HTERT RPE-1 (cell line): ENCODE data around the gene LCTL.

ENCODE experiments used
- in situ Hi-C: fragments of 300-500 bp; cut with MboI; formaldehyde crosslinking; loops from 4 replicates; pipeline ENCODE4 v1.14.3; 2020; ENCODE audit warnings: low sequenced_read_pairs

The LCTL gene

DNA sequence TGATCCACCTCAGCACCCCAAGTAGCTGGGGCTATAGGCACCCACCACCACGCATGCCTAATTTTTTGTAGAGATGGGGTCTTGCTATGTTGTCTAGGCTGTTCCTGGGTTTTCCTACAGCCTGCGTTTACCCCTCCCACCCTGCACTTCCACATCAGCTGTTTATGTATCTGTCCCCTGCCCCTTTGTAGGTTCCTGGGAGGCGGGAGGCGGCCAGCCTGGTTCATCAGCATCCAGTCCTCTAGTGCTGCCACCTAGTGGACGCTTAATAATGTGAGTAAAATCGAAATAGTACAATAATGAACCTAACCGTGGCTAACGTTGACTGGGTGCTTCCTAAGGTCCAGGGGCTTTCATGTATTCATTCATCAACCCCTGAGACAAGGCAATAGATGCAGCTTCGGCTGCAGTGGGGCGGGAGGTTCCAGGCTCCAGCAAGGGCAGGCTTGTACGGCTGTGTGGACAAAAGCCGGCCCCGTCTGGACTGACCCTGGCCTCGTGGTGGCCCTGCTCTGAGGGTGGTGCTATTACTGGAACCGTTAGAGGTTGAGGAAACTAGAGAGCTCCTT, 1.2 kb upstream of the LCTL start:
- in situ Hi-C loops: no loop called here

DNA sequence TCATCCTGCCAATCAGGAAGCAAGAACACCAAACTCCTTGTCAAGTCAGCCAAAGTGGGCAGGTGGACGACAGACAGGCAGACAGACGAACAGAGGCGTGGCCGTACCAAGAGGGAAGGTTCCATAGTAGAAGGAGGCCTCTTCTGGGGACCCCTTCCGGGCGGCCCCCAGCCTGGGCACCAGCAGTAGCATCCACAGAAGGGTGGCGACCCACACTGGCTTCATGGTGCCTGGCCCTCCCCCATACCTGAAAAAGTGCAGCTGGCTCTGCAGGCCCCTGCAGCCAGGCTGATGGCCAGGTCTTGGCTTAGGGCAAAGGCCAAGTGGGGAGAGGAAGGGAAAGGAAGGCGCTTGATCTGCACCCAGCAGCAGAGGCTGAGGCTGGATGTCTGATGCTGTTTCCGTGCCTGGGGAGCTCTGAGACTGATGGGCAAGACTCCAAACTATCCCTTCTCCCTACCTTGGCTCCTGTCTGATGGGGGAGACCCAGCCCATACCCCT, 607 bp downstream of the LCTL start:
- in situ Hi-C loops: no loop called here

DNA sequence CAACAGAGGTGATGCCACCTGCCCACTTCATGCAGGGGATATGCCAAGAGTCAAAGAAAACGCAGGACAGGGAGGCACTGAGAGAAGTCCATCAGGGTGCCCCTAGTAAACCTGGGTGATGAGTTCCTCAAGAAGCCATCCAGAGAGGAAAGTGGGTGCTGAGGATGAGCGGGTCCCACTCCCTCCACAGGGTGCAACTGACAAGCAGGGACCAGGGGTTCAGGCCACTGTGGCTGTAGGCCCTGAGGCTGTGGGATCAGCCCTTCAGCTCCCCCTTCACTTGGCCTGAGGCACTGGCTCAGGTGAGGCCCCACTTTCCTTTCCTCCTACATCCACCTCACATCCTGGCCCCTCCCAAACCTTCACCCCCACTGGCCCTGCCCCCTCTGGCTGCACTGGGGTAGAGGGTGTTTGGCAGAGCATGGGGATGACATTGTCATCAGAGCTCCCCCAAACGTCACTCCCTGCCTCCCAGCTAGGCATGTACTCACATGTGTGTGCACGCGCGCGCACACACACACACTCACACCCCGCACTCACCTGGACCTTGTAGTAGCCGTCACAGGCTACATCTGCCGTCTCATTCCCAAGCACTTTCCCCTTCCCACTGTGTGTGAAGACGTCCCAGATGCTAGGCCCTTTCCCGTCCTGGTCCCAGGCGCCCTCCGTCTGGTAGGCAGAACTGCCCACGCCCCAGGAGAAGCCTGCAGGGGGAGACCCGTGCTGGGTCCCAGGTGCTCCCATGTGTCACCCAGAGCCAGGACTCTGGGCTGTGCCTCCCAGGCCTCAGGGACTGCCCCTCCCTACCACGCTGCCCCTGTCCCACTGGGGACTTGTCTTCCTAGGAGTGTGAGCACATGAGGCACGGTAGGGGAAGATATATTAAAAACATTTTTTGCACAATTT, 1.4 kb downstream of the LCTL start:
- in situ Hi-C loops: no loop called here

DNA sequence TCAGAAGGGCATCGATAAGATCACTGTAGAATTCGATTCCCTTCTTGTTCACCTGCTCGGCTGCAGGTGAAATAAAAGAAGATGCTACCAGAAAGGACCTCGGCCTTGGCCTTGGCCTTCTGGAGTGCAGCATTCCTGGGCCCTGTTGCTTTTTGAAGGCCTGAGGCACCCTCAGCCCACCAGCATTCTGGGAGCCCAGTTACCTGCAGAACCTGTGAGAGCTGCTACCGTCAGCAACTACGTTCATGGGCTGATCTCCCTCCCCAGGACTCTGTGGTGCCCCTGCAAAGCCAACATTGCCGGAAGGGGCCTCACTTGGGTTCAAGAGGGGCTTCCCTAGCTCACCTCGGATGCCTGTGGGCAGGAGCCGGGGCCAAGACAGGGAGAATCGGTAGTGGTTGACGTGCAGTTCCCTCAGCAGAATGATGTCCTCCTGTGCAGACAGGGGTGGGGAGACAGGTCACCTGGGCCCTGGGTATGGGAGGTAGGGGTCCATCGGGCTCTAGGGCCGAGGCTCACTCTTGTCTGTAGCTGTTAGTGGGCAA, 2.2 kb downstream of the LCTL start:
- in situ Hi-C loops: no loop called here

DNA sequence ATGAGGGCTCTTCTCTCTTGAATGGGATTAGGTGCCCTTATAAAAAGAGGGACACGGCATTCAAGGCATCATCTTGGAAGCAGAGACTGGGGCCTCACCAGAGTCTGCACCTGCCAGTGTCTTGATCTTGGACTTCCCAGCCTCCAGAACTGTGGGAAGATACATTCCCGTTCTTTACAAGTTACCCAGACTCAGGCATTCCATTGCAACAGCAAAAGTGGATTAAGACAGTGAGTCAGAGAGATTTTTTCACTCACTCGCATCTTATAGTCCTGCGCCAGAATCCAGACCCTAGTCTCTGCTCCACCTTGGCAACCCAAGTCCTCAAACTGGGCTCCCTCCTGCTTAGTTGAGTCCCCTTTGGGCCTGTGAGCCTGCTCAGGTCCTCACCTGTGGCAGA, 2.7 kb downstream of the LCTL start:
- in situ Hi-C loops: no loop called here

DNA sequence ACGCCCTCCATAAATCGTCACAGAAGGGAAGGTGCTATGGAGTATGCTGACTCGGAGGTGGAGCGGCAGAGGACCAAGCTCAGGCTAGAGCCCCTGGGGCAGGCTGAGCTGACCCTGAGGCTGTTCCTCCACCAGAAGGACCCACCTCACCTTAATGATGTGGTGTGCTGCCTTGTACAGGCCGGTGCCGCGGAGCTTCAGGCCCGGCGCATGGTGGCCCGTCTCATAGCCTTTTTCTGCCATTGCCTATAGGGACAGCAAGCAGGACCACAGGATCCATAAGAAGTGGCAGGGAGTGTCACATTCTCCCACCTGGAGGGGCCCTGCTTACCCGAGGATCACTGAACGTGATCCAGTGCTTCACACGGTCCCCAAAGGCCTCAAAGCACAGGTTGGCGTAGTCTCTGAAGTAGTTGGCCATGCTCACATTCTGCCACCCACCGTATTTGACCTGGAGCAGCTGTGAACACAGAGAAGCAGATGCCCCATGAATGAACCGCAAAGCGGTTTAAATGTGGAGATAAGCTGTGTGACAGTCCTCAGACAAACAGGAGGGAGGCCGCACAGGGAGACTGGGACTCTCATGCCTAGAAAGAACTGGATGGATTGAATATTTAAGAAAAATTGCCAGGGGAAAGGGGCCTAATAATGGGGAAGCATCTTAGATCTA, 4.8 kb downstream of the LCTL start:
- in situ Hi-C loops: no loop called here

DNA sequence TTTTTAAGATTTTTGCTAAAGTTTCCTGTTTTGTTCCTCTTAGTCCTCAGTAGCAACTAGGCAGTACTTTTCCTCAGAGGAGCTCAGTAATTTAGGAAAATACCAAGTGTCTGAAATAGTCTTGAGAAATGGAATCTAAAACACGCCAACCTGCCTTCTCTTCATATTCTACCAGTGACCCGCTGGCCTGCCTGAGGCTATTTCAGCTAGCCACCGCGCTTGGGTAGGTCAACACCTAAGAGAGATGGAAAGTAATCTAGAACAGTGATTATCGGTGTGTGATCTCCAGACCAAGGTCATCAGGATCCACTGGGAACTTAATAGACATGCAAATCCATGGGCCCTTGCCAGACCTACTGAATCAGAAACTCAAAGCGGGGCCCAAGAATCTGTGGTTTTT, 7.5 kb downstream of the LCTL start:
- in situ Hi-C loops: no loop called here

DNA sequence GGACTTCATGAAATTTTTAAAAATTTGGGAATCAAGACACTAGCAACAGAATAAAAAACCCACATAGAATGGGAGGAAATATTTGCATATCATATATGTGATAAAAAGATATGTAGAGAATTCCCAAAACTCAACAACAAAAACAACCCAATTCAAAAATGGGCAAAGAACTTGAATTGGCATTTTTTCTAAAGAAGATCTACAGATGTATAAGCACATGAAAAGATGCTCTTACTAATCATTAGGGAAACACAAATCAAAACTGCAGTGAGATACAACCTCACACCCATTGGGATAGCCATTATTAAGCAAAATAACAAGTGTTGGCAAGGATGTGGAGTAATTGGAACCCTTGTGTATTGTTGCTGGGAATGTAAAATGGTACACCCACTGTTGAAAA, 10.1 kb downstream of the LCTL start:
- in situ Hi-C loops: no loop called here

DNA sequence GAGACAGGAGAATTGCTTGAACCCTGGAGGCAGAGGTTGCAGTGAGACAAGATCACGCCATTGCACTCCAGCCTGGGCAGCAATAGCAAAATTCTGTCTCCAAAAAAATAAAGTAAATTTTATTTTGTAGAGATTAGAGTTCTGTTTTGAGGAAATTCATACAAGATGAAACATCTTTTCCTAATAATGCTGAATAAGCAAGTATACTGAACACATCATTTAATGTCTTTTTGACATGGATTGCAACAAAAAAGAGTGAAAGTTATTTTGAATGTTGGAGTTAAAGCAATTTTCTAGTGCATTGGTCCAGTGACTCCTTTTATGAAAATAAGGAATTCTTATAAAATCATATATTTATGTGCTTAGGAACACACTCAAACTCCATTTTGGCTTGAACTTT, 20.5 kb downstream of the LCTL start:
- in situ Hi-C loops: no loop called here

DNA sequence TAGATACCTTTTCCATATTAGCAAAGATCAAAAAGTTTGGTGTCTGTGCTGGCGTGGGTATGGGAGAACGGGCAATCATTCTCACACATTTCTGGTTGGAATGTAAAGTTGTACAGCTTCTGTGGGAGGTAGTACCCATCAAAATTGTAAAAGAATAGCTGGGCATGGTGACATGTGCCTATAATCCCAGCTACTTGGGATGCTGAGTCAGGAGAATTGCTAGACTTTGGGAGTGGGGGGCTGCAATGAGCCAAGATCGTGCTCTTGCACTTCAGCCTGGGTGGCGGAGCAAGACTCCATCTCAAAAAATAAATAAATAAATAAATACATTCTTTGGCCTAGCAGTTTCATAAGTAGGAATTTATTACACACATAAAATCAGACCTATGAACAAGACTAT, 22.9 kb downstream of the LCTL start:
- in situ Hi-C loops: no loop called here

DNA sequence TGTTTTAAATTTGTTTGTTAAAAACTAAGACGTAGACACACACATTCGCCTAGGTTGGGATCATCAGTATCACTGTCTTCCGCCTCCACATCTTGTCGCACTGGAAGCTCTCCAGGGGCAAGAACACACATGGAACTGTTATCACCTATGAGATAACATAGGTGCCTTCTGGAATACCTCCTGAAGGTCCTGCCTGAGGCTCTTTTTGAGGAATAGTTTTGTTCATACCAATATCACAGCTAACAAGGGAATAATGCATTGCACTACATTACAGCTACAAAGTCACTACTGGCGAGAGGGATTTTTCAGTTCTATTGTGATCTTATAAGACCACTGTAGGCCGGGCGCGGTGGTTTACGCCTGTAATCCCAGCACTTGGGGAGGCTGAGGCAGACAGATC, 30.7 kb downstream of the LCTL start:
- in situ Hi-C loops: no loop called here

DNA sequence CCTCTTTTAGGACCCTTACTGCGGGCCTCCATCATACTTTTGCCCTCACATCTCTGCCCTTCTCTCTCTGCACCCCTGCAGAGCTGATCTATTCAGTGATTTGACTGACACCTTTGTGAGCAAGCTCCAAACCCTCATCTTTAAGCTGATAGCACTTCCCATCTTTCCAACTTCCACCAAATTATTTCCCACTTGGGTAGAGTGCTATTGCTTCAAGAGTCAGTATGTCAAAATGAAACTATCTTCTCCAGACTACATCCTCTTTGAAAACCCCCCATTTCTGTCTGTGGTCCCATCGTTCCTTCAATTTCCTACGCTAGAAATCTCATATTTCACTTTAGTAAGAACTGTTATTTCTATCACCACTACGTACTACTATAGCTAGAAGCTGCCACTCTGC, 41.0 kb downstream of the LCTL start:
- in situ Hi-C loops: no loop called here

DNA sequence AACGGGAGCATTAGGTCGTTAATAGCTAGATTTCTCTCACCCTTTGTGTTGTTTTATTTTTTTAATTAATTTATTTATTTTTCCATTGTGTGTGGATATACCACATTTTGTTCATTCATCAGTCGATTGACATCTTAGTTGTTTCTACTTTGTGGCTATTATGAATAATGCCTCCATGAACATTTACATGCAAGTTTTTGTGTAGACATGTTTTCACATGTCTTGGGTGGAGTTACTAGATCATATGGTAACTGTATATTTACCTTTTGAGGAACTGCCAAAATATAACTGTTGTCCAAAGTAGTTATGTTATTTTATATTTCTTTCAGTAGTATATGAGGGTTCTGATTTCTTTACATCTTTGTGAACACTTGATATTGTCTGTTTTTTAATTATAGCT, 41.9 kb downstream of the LCTL start:
- in situ Hi-C loops: no loop called here

DNA sequence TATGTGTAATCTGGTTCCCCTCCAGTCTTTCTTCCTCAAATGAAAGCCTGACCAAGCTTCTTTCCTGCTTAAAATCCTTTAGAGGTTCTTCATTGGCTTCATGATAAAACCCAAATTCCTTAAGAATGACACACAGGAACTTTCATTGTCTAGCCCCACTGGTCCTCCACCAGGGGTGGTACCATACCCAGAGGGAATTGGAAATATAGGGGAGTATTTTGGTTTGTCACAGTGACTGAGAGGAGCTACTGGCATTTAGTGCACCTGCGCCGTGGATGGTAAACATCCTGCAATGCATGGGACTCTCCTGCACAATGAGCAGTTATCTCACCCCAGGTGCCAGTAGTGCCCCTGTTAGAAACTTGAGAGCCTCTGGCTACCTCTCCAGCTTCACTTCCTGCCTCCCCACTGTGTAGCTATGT, 49.9 kb downstream of the LCTL start:
- in situ Hi-C loops: no loop called here

DNA sequence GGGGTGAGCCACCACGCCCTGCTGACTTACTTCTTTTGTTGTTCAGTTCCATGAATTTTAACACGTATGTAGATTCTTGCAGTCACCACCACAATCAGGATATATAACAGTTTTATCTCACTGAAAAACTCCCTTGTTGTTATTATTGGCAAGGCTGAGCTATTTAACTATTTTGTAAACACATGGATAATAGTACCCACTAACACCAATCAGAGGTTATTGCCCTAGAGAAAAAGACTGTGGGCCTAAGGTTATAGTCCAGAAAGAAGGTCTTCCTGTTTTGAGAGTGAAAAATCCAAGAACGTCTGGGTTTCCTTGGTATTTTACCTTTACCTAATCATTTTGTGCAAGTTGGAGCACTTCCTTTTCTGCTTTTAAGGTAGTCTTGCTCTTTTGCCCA, 51.2 kb downstream of the LCTL start:
- in situ Hi-C loops: no loop called here

DNA sequence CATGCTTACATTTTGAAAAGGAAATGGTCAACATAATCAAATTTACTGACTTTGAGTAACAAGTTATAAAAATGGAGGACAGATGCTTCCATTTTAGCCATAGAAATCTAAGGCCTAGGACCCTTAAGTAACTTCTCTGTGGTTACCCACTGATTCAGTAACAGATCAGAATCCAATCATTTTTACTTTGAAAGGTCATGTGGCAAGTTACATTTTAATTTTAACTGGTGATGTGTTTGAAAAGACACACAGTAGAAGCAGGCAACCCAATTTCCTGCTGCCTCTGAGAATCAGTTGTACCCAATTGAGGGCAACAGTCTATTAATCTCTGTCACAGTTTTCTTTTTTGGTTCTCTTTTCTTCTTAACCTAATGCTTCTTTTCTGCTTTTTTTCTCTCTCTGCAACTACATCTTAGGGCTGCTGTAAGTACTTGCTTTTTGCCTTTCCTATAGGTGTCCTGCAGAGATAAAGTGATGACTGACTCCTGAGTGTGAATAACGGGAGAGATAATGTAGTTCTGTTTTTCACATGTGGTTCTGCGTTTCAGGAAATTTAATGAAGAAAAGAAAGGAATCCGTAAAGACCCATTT, 57.4 kb downstream of the LCTL start:
- in situ Hi-C loops: no loop called here

DNA sequence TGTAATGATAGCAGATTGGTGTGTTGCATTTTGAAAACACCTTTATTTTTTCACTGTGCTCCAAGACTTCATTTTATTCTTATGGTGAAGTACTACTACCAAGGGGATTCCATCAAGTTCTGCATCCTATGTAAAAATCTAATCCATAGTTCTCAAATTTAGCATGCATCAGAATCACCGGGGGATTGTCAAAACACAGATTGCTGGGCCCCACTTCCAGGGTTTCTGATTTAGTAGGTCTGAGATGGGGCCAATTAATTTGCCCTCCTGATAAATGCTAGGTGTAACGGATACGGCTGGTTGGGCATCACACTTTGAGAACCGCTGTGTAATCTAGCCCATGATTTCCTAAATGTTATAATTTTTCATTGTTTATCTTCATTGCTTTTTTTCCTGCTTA, 60.0 kb downstream of the LCTL start:
- in situ Hi-C loops: no loop called here

DNA sequence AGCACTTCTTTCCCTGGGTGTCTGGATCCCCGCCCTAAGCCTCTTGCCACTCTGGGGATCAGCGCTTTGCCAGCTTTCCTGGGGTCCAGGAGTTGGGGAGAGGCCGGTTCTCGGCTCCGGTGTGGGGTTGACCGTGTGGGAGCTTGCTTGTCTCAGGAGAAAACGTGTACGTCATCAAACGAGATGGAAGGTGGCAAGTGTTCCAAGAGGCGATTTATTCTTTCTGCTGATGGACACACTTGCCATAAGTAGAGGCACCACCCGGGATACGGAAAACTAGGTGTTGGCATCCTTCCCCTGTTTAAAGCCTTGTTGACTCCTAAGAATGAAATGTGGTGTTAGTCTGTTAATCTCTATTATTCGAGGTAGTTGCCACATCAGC, 60.4 kb downstream of the LCTL start:
- in situ Hi-C loops: no loop called here

DNA sequence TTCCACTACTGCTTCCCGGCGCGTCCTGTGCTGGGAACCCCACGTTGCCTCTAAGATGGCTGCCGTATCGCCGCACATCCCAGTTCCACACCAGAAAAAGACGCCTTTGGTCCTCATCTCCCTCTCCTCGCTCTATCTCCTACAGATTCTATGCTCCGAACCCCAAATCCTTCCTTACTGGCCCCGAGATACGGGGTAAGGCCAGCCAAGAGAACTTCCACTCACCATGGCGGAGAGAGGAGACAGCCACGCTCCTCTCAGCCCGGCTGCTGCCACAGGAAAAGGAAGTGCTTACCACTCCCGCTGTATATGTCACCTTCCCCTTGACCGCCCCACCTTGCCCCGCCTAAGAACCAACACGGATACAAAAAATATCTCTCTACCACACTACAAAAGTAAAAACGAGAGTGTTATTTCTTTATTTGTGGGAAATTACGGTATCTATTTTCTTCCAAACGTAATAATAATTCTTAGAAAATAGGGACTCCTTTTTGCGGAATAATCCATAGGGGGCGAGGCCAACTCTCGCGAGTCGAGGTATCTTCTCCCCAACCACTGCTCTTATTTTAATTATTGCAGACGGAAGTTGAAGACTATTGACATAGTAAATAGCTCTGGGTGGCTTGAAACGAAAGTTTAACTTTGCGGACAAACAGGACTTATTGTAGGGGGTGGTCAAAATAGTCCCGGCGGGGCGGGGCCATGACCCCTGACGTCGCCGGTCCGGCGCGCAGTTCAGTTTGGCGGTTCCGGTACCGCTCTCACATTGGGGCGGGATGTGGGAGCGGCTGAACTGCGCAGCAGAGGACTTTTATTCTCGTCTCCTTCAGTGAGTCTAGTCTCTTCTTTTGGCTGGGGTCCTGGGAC, 61.0 kb downstream of the LCTL start, which contains the start of the genes RPL4 and ZWILCH:
Gene RPL4, minus strand, starts transcription at position 293 of the 867 bp plus-strand sequence. Its CDS starts 65 bp downstream, at position 228.
Gene ZWILCH, plus strand, starts transcription at position 764 of the 867 bp plus-strand sequence. Its CDS starts 13 bp downstream, at position 777.
- in situ Hi-C loops: no loop called here
